Neural progenitor cell (in vitro differentiated cells): ENCODE results near the gene ADGRD1.

Experiments
- EZH2 ChIP-seq: fragments of 200-600 bp; sonication (generic); IDR thresholded peaks from 2 replicates; pipeline ENCODE4 v1.6.1; 2017; ENCODE audit warnings: antibody characterized with exemption, mild to moderate bottlenecking, moderate library complexity
- EZH2phosphoT487 ChIP-seq: fragments of 200-600 bp; sonication (generic); IDR thresholded peaks from 2 replicates; pipeline ENCODE4 v1.6.1; 2017; ENCODE audit warnings: antibody characterized with exemption
- TF ChIP-seq, protein P1 (sequence below): fragments of 200-600 bp; sonication (generic); IDR thresholded peaks from 2 replicates; pipeline ENCODE4 v1.5.1; 2017; ENCODE audit warnings: antibody characterized with exemption, mild to moderate bottlenecking

DNA sequence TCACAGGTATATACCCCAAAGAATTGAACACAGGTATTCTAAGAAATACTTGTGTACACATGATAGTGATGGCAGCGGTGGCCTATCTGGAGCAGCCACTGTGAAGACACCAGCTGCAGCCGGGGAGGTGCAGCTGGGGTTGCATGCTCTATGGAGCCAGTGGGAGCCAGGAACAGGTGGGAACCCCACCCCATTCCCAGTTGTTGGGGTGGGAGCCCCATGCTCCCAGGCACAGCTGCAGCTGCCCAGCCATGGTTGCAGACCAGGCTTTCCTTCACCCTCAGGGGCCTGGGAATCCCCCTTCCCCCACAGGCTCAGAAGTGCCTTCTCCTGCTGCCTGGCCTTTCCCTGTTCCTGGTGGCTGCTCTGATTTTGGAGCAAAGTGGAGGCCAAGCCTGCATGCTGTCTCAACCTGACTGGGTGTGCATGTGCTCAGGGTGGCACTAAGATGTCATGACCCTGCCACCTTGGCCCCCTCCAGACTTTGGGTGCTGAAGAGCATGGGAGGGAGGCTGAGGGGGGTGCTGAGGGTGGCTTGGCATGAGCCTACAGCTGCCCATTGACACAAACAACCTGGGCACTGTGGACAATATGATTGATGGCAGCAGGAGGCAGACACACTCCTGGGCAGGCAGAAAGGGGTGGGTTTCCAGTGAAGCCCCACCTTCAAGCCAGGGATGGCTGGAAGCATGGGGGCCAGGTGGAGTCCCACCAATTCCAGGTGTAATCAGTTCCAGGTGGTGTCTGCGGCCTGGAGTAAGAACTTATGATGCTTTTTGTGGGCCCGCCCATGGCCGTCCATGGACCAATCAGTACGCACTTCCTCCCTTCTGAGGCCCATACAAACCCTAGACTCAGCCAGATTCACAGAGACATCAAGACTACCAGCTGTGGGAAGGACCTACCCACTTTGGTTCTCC lies 234.7 kb downstream of the ADGRD1 start:
- TF ChIP-seq, protein P1, sequence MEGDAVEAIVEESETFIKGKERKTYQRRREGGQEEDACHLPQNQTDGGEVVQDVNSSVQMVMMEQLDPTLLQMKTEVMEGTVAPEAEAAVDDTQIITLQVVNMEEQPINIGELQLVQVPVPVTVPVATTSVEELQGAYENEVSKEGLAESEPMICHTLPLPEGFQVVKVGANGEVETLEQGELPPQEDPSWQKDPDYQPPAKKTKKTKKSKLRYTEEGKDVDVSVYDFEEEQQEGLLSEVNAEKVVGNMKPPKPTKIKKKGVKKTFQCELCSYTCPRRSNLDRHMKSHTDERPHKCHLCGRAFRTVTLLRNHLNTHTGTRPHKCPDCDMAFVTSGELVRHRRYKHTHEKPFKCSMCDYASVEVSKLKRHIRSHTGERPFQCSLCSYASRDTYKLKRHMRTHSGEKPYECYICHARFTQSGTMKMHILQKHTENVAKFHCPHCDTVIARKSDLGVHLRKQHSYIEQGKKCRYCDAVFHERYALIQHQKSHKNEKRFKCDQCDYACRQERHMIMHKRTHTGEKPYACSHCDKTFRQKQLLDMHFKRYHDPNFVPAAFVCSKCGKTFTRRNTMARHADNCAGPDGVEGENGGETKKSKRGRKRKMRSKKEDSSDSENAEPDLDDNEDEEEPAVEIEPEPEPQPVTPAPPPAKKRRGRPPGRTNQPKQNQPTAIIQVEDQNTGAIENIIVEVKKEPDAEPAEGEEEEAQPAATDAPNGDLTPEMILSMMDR: no peak
- TF ChIP-seq EZH2phosphoT487 (no peak), EZH2 (no peak)
